Lung (tissue), 12 donors: ENCODE data around the gene UBR2. TPM values are rescaled to one million over a fixed set of nuclear protein-coding genes. Genes with fewer than 3 reads are reported as not detected.

Source experiments
- ATAC-seq: fragments of 200-7000 bp; cut with Tn5 transposase; one replicate; pipeline ENCODE4 v1.9.1; 2020; ENCODE audit warnings: moderate number of reproducible peaks; ENCODE audit not compliant: insufficient read depth, low FRiP score
- DNase-seq, 3 donors: peaks; one replicate each; pipeline ENCODE4 v3.0.0-alpha.2; 2013 to 2017
- H3K27ac ChIP-seq, 2 donors: one replicate each; pipeline ENCODE4 v1.5.1; 2013; ENCODE audit warnings: mild to moderate bottlenecking in 2 of 2, moderate library complexity in 2 of 2, control low read depth in 1 of 2, inconsistent platforms in 1 of 2, low read depth in 1 of 2, low read length in 1 of 2
- H3K27me3 ChIP-seq, 3 donors: one replicate each; pipeline ENCODE4 v1.5.1; 2013; ENCODE audit warnings: low read length in 2 of 3; ENCODE audit not compliant: control insufficient read depth in 3 of 3, insufficient read depth in 3 of 3
- H3K36me3 ChIP-seq, 4 donors: one replicate each; pipeline ENCODE4 v1.5.1; 2013; ENCODE audit warnings: low read length in 4 of 4, mild to moderate bottlenecking in 1 of 4, moderate library complexity in 1 of 4; ENCODE audit not compliant: control insufficient read depth in 4 of 4, insufficient read depth in 4 of 4
- H3K4me1 ChIP-seq, 5 donors: one replicate each; pipeline ENCODE4 v1.5.1; 2013; ENCODE audit warnings: low read length in 5 of 5, mild to moderate bottlenecking in 2 of 5, moderate library complexity in 1 of 5; ENCODE audit not compliant: control insufficient read depth in 5 of 5, insufficient read depth in 5 of 5
- H3K4me3 ChIP-seq: one replicate; pipeline ENCODE4 v1.5.1; 2013; ENCODE audit warnings: mild to moderate bottlenecking, control low read depth, moderate library complexity
- H3K9ac ChIP-seq, 2 donors: one replicate each; pipeline ENCODE4 v1.5.1; 2013; ENCODE audit warnings: low read length in 2 of 2, control low read depth in 1 of 2; ENCODE audit not compliant: insufficient read depth in 1 of 2
- H3K9me3 ChIP-seq, 4 donors: one replicate each; pipeline ENCODE4 v1.5.1; 2013; ENCODE audit warnings: low read length in 3 of 4, mild to moderate bottlenecking in 1 of 4, moderate library complexity in 1 of 4; ENCODE audit not compliant: control insufficient read depth in 4 of 4, insufficient read depth in 3 of 4
- WGBS, 2 donors: extraction: QIAGEN DNeasy Blood & Tissue Kit; methylation state at CpG; one replicate each; pipeline ENCODE4 v1.1.7; 2013; 5-methylcytosine and 5-hydroxymethylcytosine counted together
- polyA plus RNA-seq, 2 donors: library from polyadenylated mRNA; stranded (reverse); fragments of 200-250 nt; gene quantifications; one replicate each; pipeline ENCODE4 v1.2.1, GENCODE V29; 2013
- total RNA-seq, 2 donors: library from RNA; depleted of rRNA in 1 of 2; stranded (reverse); fragments of >200 nt in 1 of 2; gene quantifications; one replicate each; pipeline ENCODE4 v1.2.1, GENCODE V29; 2014 to 2021
- TF ChIP-seq, protein P1 (sequence below): IDR thresholded peaks from 2 replicates; pipeline ENCODE4 v1.5.1; 2012; ENCODE audit warnings: mild to moderate bottlenecking; ENCODE audit errors: control extremely low read depth, extremely low read depth
- donor health status: control.
- donor health status: control.
- donor health status: Bipolar disorder and iron deficiency.
- donor health status: healthy.
- donor health status: DM: yes; HTN: yes; CAD: no.

The UBR2 gene
- total and polyA plus RNA-seq, 4 donors, result 8.4 to 45.4 (median 19.0) TPM

GRCh38 chr6:42644211-42644610 is 80.4 kb downstream of the UBR2 start:
- no peak for DNase-seq
- no peak overlapping the region for H3K9ac ChIP-seq
- H3K9me3 ChIP-seq, result no peaks in the 10 kb centered on the region
- H3K4me1 ChIP-seq, result no peaks in the 10 kb centered on the region
- H3K36me3 ChIP-seq, result peaks cover 15 to 42% (median 27%) of the 10 kb centered on the region in 4 donors
- ATAC-seq, result no peak
- no peak overlapping the region for H3K4me3 ChIP-seq
- H3K27ac ChIP-seq, result no peak overlapping the region
- 63 to 68% methylated on average over 3 of the region's 3 CpGs for WGBS, 2 donors
- H3K27me3 ChIP-seq, result no peaks in the 10 kb centered on the region
- TF ChIP-seq, protein P1, sequence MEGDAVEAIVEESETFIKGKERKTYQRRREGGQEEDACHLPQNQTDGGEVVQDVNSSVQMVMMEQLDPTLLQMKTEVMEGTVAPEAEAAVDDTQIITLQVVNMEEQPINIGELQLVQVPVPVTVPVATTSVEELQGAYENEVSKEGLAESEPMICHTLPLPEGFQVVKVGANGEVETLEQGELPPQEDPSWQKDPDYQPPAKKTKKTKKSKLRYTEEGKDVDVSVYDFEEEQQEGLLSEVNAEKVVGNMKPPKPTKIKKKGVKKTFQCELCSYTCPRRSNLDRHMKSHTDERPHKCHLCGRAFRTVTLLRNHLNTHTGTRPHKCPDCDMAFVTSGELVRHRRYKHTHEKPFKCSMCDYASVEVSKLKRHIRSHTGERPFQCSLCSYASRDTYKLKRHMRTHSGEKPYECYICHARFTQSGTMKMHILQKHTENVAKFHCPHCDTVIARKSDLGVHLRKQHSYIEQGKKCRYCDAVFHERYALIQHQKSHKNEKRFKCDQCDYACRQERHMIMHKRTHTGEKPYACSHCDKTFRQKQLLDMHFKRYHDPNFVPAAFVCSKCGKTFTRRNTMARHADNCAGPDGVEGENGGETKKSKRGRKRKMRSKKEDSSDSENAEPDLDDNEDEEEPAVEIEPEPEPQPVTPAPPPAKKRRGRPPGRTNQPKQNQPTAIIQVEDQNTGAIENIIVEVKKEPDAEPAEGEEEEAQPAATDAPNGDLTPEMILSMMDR, result no peak

GRCh38 chr6:42652024-42652746 is 88.4 kb downstream of the UBR2 start:
- Histone ChIP-seq H3K4me1 (no peaks in the 10 kb centered on the region), H3K9me3 (no peaks in the 10 kb centered on the region), H3K9ac (no peak overlapping the region), H3K27me3 (no peaks in the 10 kb centered on the region), H3K27ac (no peak overlapping the region), H3K36me3 (peaks cover 16 to 26% (median 20%) of the 10 kb centered on the region in 4 donors), H3K4me3 (no peak overlapping the region)
- TF ChIP-seq, protein P1, result no peak
- 92 to 97% methylated on average over 5 of the region's 5 CpGs for WGBS, 2 donors
- no peak for ATAC-seq
- DNase-seq, result no peak

DNA sequence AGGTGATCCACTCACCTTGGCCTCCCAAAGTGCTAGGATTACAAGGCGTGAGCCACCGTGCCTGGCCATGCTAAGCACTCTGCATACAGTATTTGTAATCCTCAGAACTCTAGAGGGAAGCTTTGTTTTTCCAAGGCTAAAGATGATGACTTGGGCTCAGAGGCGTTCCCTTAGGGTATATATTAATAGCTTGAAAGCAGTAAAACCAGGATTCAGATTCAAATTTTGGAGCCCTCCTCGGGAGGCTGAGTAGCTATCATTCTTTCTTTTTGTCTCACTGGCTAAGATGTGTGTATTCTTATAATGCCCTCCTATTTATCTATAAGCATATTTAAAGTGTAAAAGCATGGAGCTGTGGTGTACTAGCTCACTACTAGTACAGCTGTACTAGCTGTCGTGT is 90.0 kb downstream of the UBR2 start:
- Histone ChIP-seq H3K27me3 (no peaks in the 10 kb centered on the region), H3K27ac (no peak overlapping the region), H3K36me3 (peaks cover 15 to 31% (median 25%) of the 10 kb centered on the region in 4 donors), H3K9me3 (no peaks in the 10 kb centered on the region), H3K9ac (no peak overlapping the region), H3K4me3 (no peak overlapping the region), H3K4me1 (no peaks in the 10 kb centered on the region)
- no peak for ATAC-seq
- no peak for DNase-seq
- WGBS, 2 donors, result 96% methylated on average over 5 of the region's 5 CpGs
- TF ChIP-seq, protein P1, result no peak

DNA sequence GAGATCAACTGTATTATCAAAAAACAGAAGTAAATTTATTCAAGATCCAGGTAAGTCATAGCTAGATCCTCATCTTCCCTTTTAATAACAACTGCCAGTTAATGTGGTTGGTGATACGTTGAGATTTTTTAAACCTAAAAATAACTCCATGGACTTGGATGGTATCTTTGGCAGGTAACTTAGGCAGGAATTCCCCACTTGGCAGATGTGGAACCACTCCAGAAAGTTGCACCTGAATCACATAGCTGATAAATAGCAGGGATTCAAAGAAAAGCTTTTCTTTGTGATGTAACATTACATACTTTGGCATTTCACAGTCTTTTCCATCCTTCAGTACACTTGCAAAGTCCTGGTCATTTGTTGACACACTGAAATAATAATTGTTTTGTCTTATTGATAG is 96.0 kb downstream of the UBR2 start:
- ATAC-seq, result no peak
- WGBS, 2 donors, result 38 to 81% methylated on average over 1 of the region's 1 CpG

More for the DNA sequence above, 96.0 kb downstream of the UBR2 start:
- H3K36me3 ChIP-seq, result peaks cover 14 to 47% (median 27%) of the 10 kb centered on the region in 4 donors
- H3K4me3 ChIP-seq, result no peak overlapping the region
- H3K27ac ChIP-seq, result no peak overlapping the region
- TF ChIP-seq, protein P1, result no peak
- H3K4me1 ChIP-seq, result no peaks in the 10 kb centered on the region
- H3K27me3 ChIP-seq, result no peaks in the 10 kb centered on the region
- no peak for DNase-seq
- no peak overlapping the region for H3K9ac ChIP-seq
- H3K9me3 ChIP-seq, result no peaks in the 10 kb centered on the region
